Measurements from ENCODE around the gene NFILZ.

Gene NFILZ

GRCh38 chr19:8639821-8640401 is 9.5 kb downstream of the NFILZ start:
- in situ Hi-C loops (cut with MboI; ENCODE audit: low sequenced_read_pairs), result loop anchor here (10.0 kb wide), 1 partner anchor 55 kb away; the partner anchor contains the start of gene ACTL9

- in situ Hi-C loops (cut with MboI; ENCODE audit: low sequenced_read_pairs), result loop anchor here (10.0 kb wide), 1 partner anchor 54 kb away; the partner anchor contains the start of gene ACTL9
Observed at GRCh38 chr19:8640402-8641004, 10.1 kb downstream of the NFILZ start.

GRCh38 chr19:8641221-8641907 is 10.9 kb downstream of the NFILZ start:
- in situ Hi-C loops (cut with MboI; ENCODE audit: low sequenced_read_pairs), result loop anchor here (10.0 kb wide), 1 partner anchor 53 kb away; the partner anchor contains the start of gene ACTL9

- in situ Hi-C loops (cut with MboI; ENCODE audit: low sequenced_read_pairs), result loop anchor here (10.0 kb wide), 1 partner anchor 53 kb away; the partner anchor contains the start of gene ACTL9
Observed at GRCh38 chr19:8641908-8642547, 11.6 kb downstream of the NFILZ start.

GRCh38 chr19:8642561-8642960 is 12.1 kb downstream of the NFILZ start:
- in situ Hi-C loops (cut with MboI; ENCODE audit: low sequenced_read_pairs), result loop anchor here (10.0 kb wide), 1 partner anchor 52 kb away; the partner anchor contains the start of gene ACTL9

GRCh38 chr19:8643860-8644653 is 13.6 kb downstream of the NFILZ start:
- in situ Hi-C loops (cut with MboI; ENCODE audit: low sequenced_read_pairs), result loop anchor here (10.0 kb wide), 1 partner anchor 51 kb away; the partner anchor contains the start of gene ACTL9

- in situ Hi-C loops (cut with MboI; ENCODE audit: low sequenced_read_pairs), result loop anchor here (10.0 kb wide), 1 partner anchor 47 kb away; the partner anchor contains the start of gene ACTL9
Observed at GRCh38 chr19:8648240-8648639, 17.8 kb downstream of the NFILZ start.

GRCh38 chr19:8654591-8655339 is 24.3 kb downstream of the NFILZ start:
- in situ Hi-C loops (cut with MboI; ENCODE audit: low sequenced_read_pairs), result no loop called here

GRCh38 chr19:8655340-8655709 is 24.9 kb downstream of the NFILZ start:
- in situ Hi-C loops (cut with MboI; ENCODE audit: low sequenced_read_pairs), result no loop called here

GRCh38 chr19:8657869-8658268 is 27.4 kb downstream of the NFILZ start:
- in situ Hi-C loops (cut with MboI; ENCODE audit: low sequenced_read_pairs), result no loop called here

- in situ Hi-C loops (cut with MboI; ENCODE audit: low sequenced_read_pairs), result no loop called here
Observed at GRCh38 chr19:8659905-8660304, 29.5 kb downstream of the NFILZ start.

- in situ Hi-C loops (cut with MboI; ENCODE audit: low sequenced_read_pairs), result no loop called here
Observed at GRCh38 chr19:8662263-8662662, 31.8 kb downstream of the NFILZ start.

GRCh38 chr19:8663920-8664670 is 33.7 kb downstream of the NFILZ start:
- in situ Hi-C loops (cut with MboI; ENCODE audit: low sequenced_read_pairs), result no loop called here

- in situ Hi-C loops (cut with MboI; ENCODE audit: low sequenced_read_pairs), result no loop called here
Observed at GRCh38 chr19:8664671-8665057, 34.2 kb downstream of the NFILZ start.

GRCh38 chr19:8665468-8666213 is 35.2 kb downstream of the NFILZ start:
- in situ Hi-C loops (cut with MboI; ENCODE audit: low sequenced_read_pairs), result no loop called here

GRCh38 chr19:8666814-8667405 is 36.5 kb downstream of the NFILZ start:
- in situ Hi-C loops (cut with MboI; ENCODE audit: low sequenced_read_pairs), result no loop called here

GRCh38 chr19:8673276-8673891 is 43.0 kb downstream of the NFILZ start:
- in situ Hi-C loops (cut with MboI; ENCODE audit: low sequenced_read_pairs), result no loop called here

- in situ Hi-C loops (cut with MboI; ENCODE audit: low sequenced_read_pairs), result no loop called here
Observed at GRCh38 chr19:8675066-8675465, 44.6 kb downstream of the NFILZ start.

All from HL-60/S4 treated with phorbol 12-myristate 13-acetate at 8.2 ng/mL for 4 days and 3 days (cell line).